SH-SY5Y (cell line): ENCODE data around the gene REELD1.

ENCODE experiments used
- GATA2 ChIP-seq: IDR thresholded peaks from 2 replicates; pipeline ENCODE4 v1.6.1; 2011; ENCODE audit warnings: mild to moderate bottlenecking, low read depth, low read length
- GATA3 ChIP-seq: IDR thresholded peaks from 2 replicates; pipeline ENCODE4 v1.6.1; 2011; ENCODE audit warnings: low read depth, mild to moderate bottlenecking, low read length, moderate library complexity

REELD1 gene

GRCh38 chr4:146243141-146243882 is 29.0 kb downstream of the REELD1 start:
- TF ChIP-seq GATA3 (no peak), GATA2 (no peak)

- TF ChIP-seq GATA3 (no peak), GATA2 (no peak)
Observed at GRCh38 chr4:146243883-146244277, 29.5 kb downstream of the REELD1 start.

GRCh38 chr4:146244496-146244895 is 30.2 kb downstream of the REELD1 start:
- TF ChIP-seq GATA3 (no peak), GATA2 (no peak)

- no peak for TF ChIP-seq GATA2
- TF ChIP-seq GATA3, result no peak
Observed at GRCh38 chr4:146245246-146245645, 30.9 kb downstream of the REELD1 start.

GRCh38 chr4:146245850-146246249 is 31.5 kb downstream of the REELD1 start:
- TF ChIP-seq GATA3 (no peak), GATA2 (no peak)

- TF ChIP-seq GATA2 (no peak), GATA3 (no peak)
Observed at GRCh38 chr4:146246381-146246780, 32.0 kb downstream of the REELD1 start.

GRCh38 chr4:146247356-146247755 is 33.0 kb downstream of the REELD1 start:
- no peak for TF ChIP-seq GATA2
- no peak for TF ChIP-seq GATA3

GRCh38 chr4:146252969-146253611 is 38.8 kb downstream of the REELD1 start:
- TF ChIP-seq GATA3, result no peak
- no peak for TF ChIP-seq GATA2

GRCh38 chr4:146255463-146255862 is 41.1 kb downstream of the REELD1 start:
- TF ChIP-seq GATA2, result no peak
- TF ChIP-seq GATA3, result no peak

- TF ChIP-seq GATA2 (no peak), GATA3 (no peak)
Observed at GRCh38 chr4:146255874-146256273, 41.5 kb downstream of the REELD1 start.

GRCh38 chr4:146256328-146256727 is 42.0 kb downstream of the REELD1 start:
- no peak for TF ChIP-seq GATA3
- TF ChIP-seq GATA2, result no peak

GRCh38 chr4:146257511-146257910 is 43.2 kb downstream of the REELD1 start:
- no peak for TF ChIP-seq GATA3
- TF ChIP-seq GATA2, result no peak

GRCh38 chr4:146260521-146260920 is 46.2 kb downstream of the REELD1 start:
- TF ChIP-seq GATA3, result no peak
- TF ChIP-seq GATA2, result no peak

GRCh38 chr4:146261041-146261440 is 46.7 kb downstream of the REELD1 start:
- no peak for TF ChIP-seq GATA3
- TF ChIP-seq GATA2, result no peak

GRCh38 chr4:146263793-146264192 is 49.5 kb downstream of the REELD1 start:
- TF ChIP-seq GATA3, result no peak
- no peak for TF ChIP-seq GATA2
